ENCODE results near the gene ABCB11.

The ABCB11 gene

DNA sequence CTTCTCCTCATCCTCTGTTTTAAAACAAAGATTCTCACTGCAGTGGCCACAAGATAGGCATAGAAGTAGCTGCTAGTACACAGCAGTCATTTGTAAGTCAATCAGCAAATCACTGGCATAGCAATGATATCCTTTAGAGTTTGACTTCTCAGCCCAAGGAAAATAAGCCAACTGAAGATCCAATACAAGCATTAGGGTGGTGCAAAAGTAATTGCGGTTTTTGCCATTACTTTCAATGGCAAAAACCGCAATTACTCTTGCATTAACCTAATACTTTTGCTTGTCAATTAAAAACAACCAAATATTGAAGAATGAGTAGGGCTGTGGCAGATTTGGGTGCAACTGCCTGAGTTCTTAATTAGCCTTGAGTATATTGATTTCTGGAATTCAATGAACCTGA is 127.2 kb downstream of the ABCB11 start:
- Histone ChIP-seq H3K27me3 (ENCODE audit: insufficient read depth, poor library complexity, severe bottlenecking) (no peaks in the 10 kb centered on the region), H3K27ac (replicated peaks) (no peak overlapping the region), H3K4me3 (replicated peaks; ENCODE audit: insufficient read depth, low read length) (no peak overlapping the region)
- DNase-seq (ENCODE audit: low read depth in 1 of 2, low spot score in 1 of 2) = no peak
- TF ChIP-seq, protein P1, sequence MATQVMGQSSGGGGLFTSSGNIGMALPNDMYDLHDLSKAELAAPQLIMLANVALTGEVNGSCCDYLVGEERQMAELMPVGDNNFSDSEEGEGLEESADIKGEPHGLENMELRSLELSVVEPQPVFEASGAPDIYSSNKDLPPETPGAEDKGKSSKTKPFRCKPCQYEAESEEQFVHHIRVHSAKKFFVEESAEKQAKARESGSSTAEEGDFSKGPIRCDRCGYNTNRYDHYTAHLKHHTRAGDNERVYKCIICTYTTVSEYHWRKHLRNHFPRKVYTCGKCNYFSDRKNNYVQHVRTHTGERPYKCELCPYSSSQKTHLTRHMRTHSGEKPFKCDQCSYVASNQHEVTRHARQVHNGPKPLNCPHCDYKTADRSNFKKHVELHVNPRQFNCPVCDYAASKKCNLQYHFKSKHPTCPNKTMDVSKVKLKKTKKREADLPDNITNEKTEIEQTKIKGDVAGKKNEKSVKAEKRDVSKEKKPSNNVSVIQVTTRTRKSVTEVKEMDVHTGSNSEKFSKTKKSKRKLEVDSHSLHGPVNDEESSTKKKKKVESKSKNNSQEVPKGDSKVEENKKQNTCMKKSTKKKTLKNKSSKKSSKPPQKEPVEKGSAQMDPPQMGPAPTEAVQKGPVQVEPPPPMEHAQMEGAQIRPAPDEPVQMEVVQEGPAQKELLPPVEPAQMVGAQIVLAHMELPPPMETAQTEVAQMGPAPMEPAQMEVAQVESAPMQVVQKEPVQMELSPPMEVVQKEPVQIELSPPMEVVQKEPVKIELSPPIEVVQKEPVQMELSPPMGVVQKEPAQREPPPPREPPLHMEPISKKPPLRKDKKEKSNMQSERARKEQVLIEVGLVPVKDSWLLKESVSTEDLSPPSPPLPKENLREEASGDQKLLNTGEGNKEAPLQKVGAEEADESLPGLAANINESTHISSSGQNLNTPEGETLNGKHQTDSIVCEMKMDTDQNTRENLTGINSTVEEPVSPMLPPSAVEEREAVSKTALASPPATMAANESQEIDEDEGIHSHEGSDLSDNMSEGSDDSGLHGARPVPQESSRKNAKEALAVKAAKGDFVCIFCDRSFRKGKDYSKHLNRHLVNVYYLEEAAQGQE (IDR thresholded peaks at IDR 0.05; ENCODE audit: insufficient replicate concordance, low read depth) = no peak
- TF ChIP-seq, protein P2, sequence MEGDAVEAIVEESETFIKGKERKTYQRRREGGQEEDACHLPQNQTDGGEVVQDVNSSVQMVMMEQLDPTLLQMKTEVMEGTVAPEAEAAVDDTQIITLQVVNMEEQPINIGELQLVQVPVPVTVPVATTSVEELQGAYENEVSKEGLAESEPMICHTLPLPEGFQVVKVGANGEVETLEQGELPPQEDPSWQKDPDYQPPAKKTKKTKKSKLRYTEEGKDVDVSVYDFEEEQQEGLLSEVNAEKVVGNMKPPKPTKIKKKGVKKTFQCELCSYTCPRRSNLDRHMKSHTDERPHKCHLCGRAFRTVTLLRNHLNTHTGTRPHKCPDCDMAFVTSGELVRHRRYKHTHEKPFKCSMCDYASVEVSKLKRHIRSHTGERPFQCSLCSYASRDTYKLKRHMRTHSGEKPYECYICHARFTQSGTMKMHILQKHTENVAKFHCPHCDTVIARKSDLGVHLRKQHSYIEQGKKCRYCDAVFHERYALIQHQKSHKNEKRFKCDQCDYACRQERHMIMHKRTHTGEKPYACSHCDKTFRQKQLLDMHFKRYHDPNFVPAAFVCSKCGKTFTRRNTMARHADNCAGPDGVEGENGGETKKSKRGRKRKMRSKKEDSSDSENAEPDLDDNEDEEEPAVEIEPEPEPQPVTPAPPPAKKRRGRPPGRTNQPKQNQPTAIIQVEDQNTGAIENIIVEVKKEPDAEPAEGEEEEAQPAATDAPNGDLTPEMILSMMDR (IDR thresholded peaks at IDR 0.05; ENCODE audit: insufficient read depth, low read length) = no peak
- TF ChIP-seq POLR2AphosphoS5 (IDR thresholded peaks at IDR 0.05; ENCODE audit: low read depth) (no peak), GABPA (IDR thresholded peaks at IDR 0.05; ENCODE audit: low read depth) (no peak), SPI1 (IDR thresholded peaks at IDR 0.05; ENCODE audit: borderline replicate concordance, low read depth) (no peak)

DNA sequence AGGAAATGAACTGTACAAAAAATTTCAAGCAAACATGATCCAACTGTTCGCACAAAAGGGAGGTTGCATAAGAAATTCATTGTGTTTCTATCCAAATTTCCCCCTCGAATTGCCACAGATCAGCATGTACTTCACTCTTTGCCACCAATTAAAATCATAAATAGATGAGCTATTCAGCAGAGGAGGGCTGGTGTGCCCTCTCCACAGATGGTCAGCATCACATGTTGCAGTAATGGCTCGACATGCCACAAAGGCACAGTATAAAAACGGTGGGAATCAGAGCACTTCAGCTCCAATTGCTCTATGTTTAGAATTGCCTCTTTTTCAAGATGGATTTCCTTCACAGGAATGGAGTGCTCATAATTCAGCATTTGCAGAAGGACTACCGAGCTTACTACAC is 130.1 kb downstream of the ABCB11 start, which contains the start of gene G6PC2:
Gene G6PC2, plus strand, starts transcription at position 289 of the 400 bp plus-strand sequence. Its CDS starts 41 bp downstream, at position 330.
- no peak within 1 kb of the TSS for H3K27ac ChIP-seq (replicated peaks)
- no peak for DNase-seq (ENCODE audit: low read depth in 1 of 2, low spot score in 1 of 2)
- TF ChIP-seq GABPA (IDR thresholded peaks at IDR 0.05; ENCODE audit: low read depth) = no peak
- TF ChIP-seq, protein P1 (IDR thresholded peaks at IDR 0.05; ENCODE audit: insufficient replicate concordance, low read depth) = no peak
- no peak for TF ChIP-seq SPI1 (IDR thresholded peaks at IDR 0.05; ENCODE audit: borderline replicate concordance, low read depth)
- TF ChIP-seq, protein P2 (IDR thresholded peaks at IDR 0.05; ENCODE audit: insufficient read depth, low read length) = no peak
- TF ChIP-seq POLR2AphosphoS5 (IDR thresholded peaks at IDR 0.05; ENCODE audit: low read depth) = no peak
- no peaks in the 10 kb centered on the region for H3K27me3 ChIP-seq (ENCODE audit: insufficient read depth, poor library complexity, severe bottlenecking)
- H3K4me3 ChIP-seq (replicated peaks; ENCODE audit: insufficient read depth, low read length) = no peak within 1 kb of the TSS

DNA sequence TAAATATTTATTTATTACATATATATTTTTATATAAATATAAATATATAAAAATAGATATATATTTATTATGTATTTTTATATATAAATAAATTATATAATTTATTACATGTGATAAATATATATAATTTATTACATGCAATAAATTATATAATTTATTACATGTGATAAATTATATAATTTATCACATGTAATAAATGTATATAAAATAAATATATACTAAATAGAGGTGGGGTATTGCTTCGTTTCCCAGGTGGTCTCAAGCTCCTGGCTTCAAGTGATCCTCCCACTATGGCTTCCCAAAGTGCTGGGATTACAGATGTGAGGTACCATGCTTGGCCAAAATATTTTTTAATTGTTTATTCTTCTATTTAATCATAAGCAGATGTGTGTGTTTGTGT is 133.7 kb downstream of the ABCB11 start:
- Histone ChIP-seq H3K27ac (replicated peaks) (no peak overlapping the region), H3K27me3 (ENCODE audit: insufficient read depth, poor library complexity, severe bottlenecking) (no peaks in the 10 kb centered on the region), H3K4me3 (replicated peaks; ENCODE audit: insufficient read depth, low read length) (no peak overlapping the region)
- TF ChIP-seq, protein P1 (IDR thresholded peaks at IDR 0.05; ENCODE audit: insufficient replicate concordance, low read depth) = no peak
- TF ChIP-seq POLR2AphosphoS5 (IDR thresholded peaks at IDR 0.05; ENCODE audit: low read depth) (no peak), SPI1 (IDR thresholded peaks at IDR 0.05; ENCODE audit: borderline replicate concordance, low read depth) (no peak), GABPA (IDR thresholded peaks at IDR 0.05; ENCODE audit: low read depth) (no peak)
- TF ChIP-seq, protein P2 (IDR thresholded peaks at IDR 0.05; ENCODE audit: insufficient read depth, low read length) = no peak
- no peak for DNase-seq (ENCODE audit: low read depth in 1 of 2, low spot score in 1 of 2)
